Ovary (tissue), 9 donors: ENCODE results near the gene NREP. TPM values are rescaled to one million over a fixed set of nuclear protein-coding genes. Genes with fewer than 3 reads are reported as not detected.

Experiments used
- DNase-seq, 5 donors: peaks; one replicate each; pipeline ENCODE4 v3.0.0-alpha.2; 2019 to 2020
- H3K27ac ChIP-seq, 2 donors: fragments of 200-600 bp; one replicate each; pipeline versions ENCODE4 v1.5.1 to v1.8.0; 2019 to 2022
- H3K27me3 ChIP-seq: fragments of 200-600 bp; one replicate; pipeline ENCODE4 v1.8.0; 2022
- H3K36me3 ChIP-seq: fragments of 200-600 bp; sonication (generic); one replicate; pipeline ENCODE4 v1.5.1; 2019
- H3K4me1 ChIP-seq: one replicate; pipeline ENCODE4 v1.8.1; 2013; ENCODE audit warnings: mild to moderate bottlenecking, moderate library complexity; ENCODE audit not compliant: insufficient read depth
- H3K4me3 ChIP-seq: fragments of 200-600 bp; sonication (generic); one replicate; pipeline ENCODE4 v1.5.1; 2017
- H3K9me3 ChIP-seq, 2 donors: fragments of 200-600 bp in 1 of 2; sonication (generic) in 1 of 2; one replicate each; pipeline versions ENCODE4 v1.5.1 to v1.8.1; 2013 to 2019; ENCODE audit warnings: mild to moderate bottlenecking in 1 of 2, moderate library complexity in 1 of 2
- CTCF ChIP-seq, 3 donors: fragments of 450-650 bp in 2 of 3; fragments of 200-600 bp in 1 of 3; IDR thresholded peaks; one replicate each; pipeline versions ENCODE4 v1.5.1 to v1.8.0; 2016 to 2022; ENCODE audit warnings: antibody characterized with exemption in 3 of 3, mild to moderate bottlenecking in 1 of 3
- EP300 ChIP-seq: sonication (generic); formaldehyde crosslinking; IDR thresholded peaks from one replicate; pipeline ENCODE4 v1.6.1; 2017; ENCODE audit warnings: antibody characterized with exemption
- POLR2A ChIP-seq: fragments of 450-650 bp; IDR thresholded peaks from one replicate; pipeline ENCODE4 v1.6.1; 2017; ENCODE audit warnings: antibody characterized with exemption, mild to moderate bottlenecking, moderate library complexity
- WGBS, 3 donors: extraction: QIAGEN DNeasy Blood & Tissue Kit in 1 of 3; methylation state at CpG; one replicate each; pipeline versions ENCODE4 v1.1.5 to v1.1.7; 2013 to 2017; 5-methylcytosine and 5-hydroxymethylcytosine counted together
- intact Hi-C, 4 donors: fragments of 100-400 bp; cut with DNase I; formaldehyde crosslinking; loops; one replicate each; pipeline versions ENCODE4 v1.11.0 to v1.15.1; 2022 to 2023
- polyA plus RNA-seq, 2 donors: library from polyadenylated mRNA; stranded (reverse); fragments of 200-250 nt in 1 of 2; fragments of 350-450 nt in 1 of 2; fragmentation: Illumina TruSeq in 1 of 2; extraction: RNeasy Lipid Tissue Mini Kit (QIAGEN cat#74804) in 1 of 2; gene quantifications; one replicate each; pipeline ENCODE4 v1.2.3, GENCODE V29; 2013 to 2014
- total RNA-seq, 7 donors: library from RNA; depleted of rRNA in 2 of 7; stranded (reverse); fragments of >200 nt in 2 of 7; fragmentation: NEBNext Ultra II Directional in 3 of 7; extraction: Animal tissue kit (Norgen Biotek cat#: 25700) in 3 of 7; gene quantifications; one replicate each; pipeline versions ENCODE4 v1.1.0 to v1.2.4, GENCODE V29; 2016 to 2023
- donor health status: DM: no; HTN: no; CAD: no; lungs with moderate emphysema.
- donor health status: DM: no; HTN: no; CAD: no.
- donor health status: Bipolar disorder and iron deficiency.
- donor health status: DM: yes; HTN: yes; CAD: no.
- donor health status: DM: no; HTN: no; CAD: no.
- donor health status: DM: yes; HTN: yes; CAD: no.

Gene NREP
- total and polyA plus RNA-seq, 9 donors, result 17.0 to 129 (median 31.2) TPM

GRCh38 chr5:111787006-111787405 is 30.0 kb upstream of the NREP start:
- H3K9me3 ChIP-seq, result no peaks in the 10 kb centered on the region
- intact Hi-C loops, result no loop called here
- DNase-seq, result no peak
- H3K27ac ChIP-seq, result no peak overlapping the region
- TF ChIP-seq CTCF (IDR thresholded peaks at IDR 0.05) (no peak), EP300 (no peak), POLR2A (no peak)
- H3K27me3 ChIP-seq, result no peaks in the 10 kb centered on the region
- no peaks in the 10 kb centered on the region for H3K4me1 ChIP-seq
- H3K4me3 ChIP-seq, result no peak overlapping the region
- H3K36me3 ChIP-seq, result no peaks in the 10 kb centered on the region

- no peak for TF ChIP-seq POLR2A
- no peak for TF ChIP-seq CTCF (IDR thresholded peaks at IDR 0.05)
- TF ChIP-seq EP300, result no peak
- Histone ChIP-seq H3K27me3 (no peaks in the 10 kb centered on the region), H3K4me3 (no peak overlapping the region), H3K27ac (no peak overlapping the region), H3K4me1 (no peaks in the 10 kb centered on the region), H3K9me3 (no peaks in the 10 kb centered on the region), H3K36me3 (no peaks in the 10 kb centered on the region)
- 62 to 72% (median 64%) methylated on average over 3 of the region's 3 CpGs for WGBS, 3 donors
- no peak for DNase-seq
- intact Hi-C loops, result no loop called here
Observed at GRCh38 chr5:111784491-111785181, 27.6 kb upstream of the NREP start.

- 55 to 72% (median 61%) methylated on average over 3 of the region's 3 CpGs for WGBS, 3 donors
- Histone ChIP-seq H3K4me1 (no peaks in the 10 kb centered on the region), H3K27me3 (no peaks in the 10 kb centered on the region), H3K36me3 (no peaks in the 10 kb centered on the region), H3K4me3 (no peak overlapping the region), H3K27ac (no peak overlapping the region), H3K9me3 (no peaks in the 10 kb centered on the region)
- TF ChIP-seq POLR2A (no peak), CTCF (IDR thresholded peaks at IDR 0.05) (no peak), EP300 (no peak)
- intact Hi-C loops, result no loop called here
- no peak for DNase-seq
Observed at GRCh38 chr5:111783537-111783936, 26.5 kb upstream of the NREP start.

GRCh38 chr5:111782216-111782615 is 25.2 kb upstream of the NREP start:
- TF ChIP-seq POLR2A, result no peak
- TF ChIP-seq EP300, result no peak
- TF ChIP-seq CTCF (IDR thresholded peaks at IDR 0.05), result no peak
- Histone ChIP-seq H3K4me3 (no peak overlapping the region), H3K4me1 (no peaks in the 10 kb centered on the region), H3K36me3 (no peaks in the 10 kb centered on the region), H3K9me3 (no peaks in the 10 kb centered on the region), H3K27me3 (no peaks in the 10 kb centered on the region), H3K27ac (no peak overlapping the region)
- 78 to 83% (median 82%) methylated on average over 2 of the region's 2 CpGs for WGBS, 3 donors
- intact Hi-C loops, result no loop called here
- no peak for DNase-seq
